GM18511 (cell line): Measurements from ENCODE around the gene ULK1.
"Not testable (repeated sequence)": the region's sequence is repeated elsewhere in the genome, so short reads cannot be mapped to it uniquely, and the experiment has no call there.

Experiments used
- ATAC-seq: cut with Tn5 transposase; IDR thresholded peaks from one replicate; pipeline ENCODE4 v1.9.1; 2021; ENCODE audit warnings: mild to moderate bottlenecking, moderate library complexity; ENCODE audit not compliant: unreplicated experiment

The ULK1 gene

DNA sequence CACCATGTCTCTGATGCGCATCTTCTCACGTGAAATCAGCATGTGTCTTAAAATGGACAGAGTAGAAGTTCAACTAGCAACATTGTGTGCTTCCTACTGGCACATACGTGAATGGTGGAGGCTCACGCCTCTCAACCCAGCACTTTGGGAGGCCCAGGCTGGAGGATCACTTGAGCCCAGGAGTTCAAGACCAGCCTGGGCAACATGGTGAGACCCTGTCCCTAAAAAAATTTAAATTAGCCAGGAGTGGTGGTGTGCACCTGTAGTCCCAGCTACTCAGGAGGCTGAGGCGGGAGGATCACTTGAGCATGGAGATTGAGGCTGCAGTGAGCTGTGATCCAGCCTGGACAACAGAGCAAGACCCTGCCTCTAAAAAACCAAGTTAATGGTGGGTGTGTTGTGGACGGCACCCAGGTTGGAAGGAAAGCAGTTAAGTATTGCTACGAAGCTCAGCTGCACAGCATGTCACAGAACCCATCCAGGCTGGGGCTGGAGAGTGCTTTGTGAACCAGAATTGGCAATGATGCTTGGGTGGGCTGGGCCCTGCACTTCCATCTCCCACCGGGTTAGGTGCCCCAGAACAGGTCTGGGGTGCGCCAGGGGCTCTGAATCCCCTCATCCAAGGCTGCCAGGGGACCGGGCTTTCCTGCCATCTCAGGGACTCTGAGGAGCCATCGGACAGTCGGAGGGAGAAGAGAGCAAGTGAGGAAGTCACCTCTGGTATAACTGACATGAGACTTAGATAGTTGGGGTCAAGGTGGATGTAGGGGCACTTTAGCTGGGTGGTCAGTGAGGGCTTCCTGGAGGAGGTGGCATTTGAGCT, 33.0 kb upstream of the ULK1 start:
- no peak for ATAC-seq

DNA sequence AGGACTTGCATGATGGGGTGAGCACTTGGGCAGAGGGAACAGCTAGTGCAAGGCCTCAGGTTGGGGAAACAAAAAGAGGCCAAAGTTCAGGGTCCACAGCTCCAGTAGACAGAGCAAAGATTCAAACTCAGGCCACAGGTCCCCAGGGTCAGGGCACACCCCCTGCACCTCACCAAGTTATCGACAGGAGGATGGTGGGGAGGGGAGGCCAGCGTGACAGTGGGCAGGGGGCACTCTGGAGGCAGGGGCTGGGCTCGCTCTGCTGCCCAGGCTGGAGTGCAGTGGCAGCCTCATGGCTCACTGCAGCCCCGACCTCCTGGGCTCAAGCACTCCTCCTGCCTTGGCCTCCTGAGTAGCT, 32.4 kb upstream of the ULK1 start:
- ATAC-seq: no peak

DNA sequence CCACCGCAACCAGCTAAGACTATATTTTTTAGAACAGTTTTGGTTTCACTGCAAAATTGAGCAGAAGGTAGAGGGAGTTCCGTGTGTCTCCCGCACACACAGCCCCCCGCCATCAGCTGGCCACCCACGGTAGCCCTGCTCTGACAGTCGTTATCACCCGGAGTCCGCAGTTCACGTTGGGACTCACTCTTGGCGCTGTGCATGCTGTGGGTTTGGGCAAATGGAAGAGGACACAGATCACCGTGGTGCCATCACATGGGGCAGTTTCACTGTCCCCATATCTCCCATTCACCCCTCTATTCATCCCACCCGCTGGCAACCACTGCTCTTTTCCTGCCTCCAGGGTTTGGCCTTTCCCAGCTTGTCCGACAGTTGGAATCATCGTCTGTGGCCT, 31.8 kb upstream of the ULK1 start:
- ATAC-seq: no peak

DNA sequence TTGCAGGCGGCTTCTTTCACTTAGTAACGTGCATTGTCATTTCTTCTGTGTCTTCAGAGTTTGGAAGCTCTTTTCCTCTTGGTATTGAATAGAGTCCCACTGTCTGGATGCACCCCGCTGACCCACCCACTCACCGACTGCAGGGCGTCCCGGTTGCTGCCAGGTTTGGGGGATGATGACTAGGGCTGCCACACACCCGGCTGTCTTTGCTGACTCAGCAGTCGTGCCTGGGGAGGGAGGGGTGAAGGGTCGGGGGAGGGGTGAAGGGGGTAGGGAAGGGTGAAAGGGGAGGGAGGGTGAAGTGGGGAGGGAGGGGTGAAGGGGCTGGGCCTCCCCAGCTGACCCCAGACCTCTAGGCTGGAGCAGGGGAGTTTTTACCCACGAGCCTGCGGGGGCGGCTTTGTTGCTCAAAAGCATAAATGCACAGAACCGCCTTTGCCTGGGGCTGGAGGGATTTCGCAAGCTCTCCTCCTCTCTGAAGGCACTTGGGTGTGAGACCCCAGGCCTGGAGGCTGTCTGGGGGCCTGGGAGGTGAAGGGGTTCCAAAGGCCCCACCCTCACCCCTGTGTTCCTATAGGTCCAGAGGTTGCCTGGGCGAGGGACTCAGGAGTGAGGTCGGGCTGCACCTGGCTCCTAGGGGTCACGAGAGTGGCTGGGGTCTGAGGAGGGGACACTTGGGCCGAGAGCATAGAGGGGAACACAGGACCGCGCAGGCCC, 31.3 kb upstream of the ULK1 start:
- ATAC-seq: no peak

DNA sequence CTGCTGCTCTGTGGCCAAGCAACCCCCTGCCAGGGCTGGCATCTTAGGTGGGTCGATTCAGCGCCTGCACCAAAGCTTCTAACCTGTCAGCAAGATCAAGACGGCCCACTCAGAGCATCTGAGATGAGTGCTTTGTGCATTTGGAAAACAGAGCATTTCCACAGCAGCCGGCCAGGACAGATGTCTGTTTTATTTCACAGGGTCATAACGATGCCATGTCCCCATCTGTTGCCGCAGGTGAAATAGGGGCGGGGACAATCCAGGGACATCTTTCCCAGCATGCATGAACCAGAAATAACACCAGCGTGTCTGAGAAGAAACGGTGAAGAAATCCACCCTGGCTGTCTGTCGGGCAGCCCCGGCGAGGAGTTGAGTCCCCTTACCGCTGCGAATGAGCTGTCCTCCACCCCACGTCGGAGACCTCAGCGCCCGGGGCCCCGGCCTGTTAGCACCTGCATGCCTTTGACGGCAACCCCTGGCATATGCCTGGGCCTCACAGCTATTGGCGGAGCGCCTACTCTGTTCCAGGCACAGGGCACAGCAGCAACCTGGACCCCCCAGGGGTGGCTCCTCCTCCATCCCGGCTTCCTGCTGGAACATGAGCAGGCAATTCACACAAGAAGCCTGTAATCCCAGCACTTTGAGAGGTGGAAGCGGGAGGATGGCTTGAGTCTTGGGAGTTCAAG, 30.6 kb upstream of the ULK1 start:
- no peak for ATAC-seq

DNA sequence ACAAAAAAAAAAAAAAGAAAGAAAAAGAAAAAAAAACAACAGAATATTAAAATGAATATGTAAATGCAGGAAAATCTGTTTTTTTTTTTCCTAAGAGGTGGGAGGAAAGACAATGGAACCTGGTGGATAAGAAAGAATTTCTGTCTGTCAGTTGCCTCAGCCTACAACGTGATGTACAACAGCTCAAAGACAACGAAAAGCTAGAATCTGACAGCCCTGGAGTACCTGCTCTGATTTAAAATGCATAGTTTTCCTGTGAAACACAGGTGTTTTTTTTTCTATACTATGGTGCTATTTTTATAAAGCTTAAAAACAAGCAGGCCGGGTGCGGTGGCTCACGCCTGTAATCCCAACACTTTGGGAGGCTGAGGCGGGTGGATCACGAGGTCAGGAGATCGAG, 30.0 kb upstream of the ULK1 start:
- no peak for ATAC-seq

DNA sequence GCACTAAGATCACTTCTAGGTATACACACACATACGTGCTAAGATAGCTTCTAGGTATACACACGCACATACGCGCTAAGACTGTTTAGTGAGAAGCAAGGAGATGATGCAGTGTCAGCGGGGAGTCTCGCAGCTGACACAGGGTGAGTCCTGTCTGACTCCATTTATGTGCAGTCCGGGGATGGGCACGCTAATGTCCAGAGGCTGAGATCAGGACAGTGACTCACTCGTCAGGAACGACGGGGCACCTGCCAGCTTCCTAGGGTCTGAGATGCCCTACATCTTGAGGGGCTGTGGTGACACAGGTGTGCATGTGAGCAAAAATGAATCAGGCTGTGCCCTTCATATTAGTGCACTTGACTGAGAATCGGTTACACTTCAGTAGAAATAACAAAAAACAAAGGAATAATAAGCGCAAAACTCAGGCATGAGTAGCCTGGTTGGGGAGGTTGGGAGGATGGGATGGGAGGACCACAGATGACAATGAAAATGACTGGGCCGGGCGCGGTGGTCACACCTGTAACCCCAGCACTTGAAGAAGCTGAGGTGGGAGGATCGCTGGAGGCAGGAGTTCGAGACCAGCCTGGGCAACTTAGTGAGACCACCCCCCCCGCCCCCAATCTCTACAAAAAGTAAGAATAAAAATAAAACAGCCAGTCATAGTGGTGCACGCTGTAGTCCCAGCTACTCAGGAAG, 29.1 kb upstream of the ULK1 start:
- no peak for ATAC-seq

DNA sequence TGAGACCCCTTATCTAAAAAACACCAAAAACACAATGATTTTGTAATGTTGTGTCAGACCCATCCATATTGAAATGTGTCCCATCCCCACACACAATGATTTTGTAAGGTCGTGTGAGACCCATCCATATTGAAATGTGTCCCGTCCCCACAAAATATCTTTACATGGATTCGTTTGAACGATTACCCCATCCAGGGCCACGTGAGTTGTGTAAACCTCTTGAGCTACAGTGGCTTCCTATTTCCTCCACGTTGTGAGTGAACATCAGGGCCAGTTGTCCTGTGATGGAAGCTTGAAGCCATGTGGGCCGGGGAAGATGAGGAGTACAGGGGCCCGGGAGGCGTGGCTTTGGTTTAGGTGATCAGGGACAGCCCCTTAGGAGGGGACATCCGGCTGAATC, 27.0 kb upstream of the ULK1 start:
- no peak for ATAC-seq

DNA sequence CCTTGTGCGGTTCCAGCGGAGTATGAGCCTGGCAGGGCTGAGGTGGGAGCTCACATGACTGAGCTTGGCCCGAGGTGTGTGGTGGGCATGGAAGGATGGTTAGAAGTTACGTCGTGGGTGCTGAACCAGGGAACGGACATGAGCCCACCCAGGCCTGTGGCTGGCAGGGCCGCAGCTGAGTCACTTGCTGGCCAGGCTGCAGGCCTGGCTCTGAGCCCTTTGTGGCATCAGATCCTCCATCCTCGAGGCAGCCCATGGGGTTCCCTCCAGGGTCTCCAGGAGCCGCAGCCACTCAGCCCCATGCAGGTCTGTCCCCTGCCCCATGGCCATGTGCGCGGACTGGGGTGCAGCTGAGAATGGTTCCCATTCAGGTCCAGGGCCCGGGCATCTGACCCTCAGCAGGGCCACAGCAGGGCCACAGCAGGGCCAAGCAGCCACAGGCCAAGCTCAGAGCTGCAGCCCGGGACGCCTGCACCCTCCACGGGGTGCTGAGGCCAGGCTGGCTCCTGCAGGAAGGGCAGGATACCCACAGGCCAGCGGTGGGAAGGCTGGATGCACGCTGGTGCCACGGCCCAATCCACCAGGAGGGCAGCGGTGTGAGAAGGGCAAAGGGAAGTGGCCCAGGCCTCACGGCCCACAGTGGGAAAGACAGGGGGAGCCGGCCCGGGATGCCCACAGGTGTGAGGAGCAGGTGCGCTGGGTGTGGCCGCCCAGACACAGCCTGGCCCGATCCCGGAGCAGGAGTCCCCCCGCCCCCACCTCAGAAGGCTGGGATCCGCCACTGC, 26.3 kb upstream of the ULK1 start:
- no peak for ATAC-seq

DNA sequence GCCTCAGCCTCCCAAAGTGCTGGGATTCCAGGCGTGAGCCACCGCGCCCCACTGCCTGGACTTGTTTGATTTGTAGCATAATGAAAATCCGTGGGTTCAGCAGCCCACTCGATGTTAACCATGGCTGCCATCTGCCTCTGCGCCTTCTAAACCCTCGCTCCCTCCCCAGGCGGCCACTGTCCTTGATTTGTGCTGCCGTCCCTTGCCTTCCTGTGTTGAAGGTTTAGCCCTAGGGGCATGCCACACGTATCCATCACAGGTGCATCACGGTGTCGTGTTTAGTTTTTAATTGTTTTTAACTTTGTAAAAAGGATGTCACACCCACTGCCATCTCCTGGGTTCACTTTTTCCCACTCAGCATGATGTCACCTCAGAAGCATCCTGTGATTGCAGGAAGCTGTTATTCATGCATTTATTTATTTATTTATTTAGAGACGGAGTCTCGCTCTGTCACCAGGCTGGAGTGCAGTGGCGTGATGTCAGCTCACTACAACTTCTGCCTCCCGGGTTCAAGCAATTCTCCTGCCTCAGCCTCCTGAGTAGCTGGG, 24.5 kb upstream of the ULK1 start:
- no peak for ATAC-seq

DNA sequence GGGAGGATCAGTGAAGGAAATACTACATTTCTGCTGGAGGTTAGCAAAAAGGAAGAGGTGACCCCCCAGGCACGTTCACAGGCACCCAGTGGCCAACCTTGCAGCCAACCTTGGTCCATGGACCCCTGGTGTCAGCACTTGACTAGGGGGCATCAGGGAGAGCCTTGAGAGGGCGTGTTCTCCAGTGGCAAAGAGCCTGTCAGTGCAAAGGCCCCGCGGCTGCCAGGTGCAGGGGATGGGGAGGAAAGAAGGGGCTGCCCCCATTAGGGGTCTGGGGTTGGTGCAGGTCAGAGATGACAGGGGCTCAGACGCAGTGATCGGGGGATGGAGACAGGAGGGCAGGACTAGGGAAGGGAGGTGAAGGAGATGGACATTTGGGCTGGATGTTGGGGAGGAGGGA, 22.7 kb upstream of the ULK1 start:
- ATAC-seq: no peak

DNA sequence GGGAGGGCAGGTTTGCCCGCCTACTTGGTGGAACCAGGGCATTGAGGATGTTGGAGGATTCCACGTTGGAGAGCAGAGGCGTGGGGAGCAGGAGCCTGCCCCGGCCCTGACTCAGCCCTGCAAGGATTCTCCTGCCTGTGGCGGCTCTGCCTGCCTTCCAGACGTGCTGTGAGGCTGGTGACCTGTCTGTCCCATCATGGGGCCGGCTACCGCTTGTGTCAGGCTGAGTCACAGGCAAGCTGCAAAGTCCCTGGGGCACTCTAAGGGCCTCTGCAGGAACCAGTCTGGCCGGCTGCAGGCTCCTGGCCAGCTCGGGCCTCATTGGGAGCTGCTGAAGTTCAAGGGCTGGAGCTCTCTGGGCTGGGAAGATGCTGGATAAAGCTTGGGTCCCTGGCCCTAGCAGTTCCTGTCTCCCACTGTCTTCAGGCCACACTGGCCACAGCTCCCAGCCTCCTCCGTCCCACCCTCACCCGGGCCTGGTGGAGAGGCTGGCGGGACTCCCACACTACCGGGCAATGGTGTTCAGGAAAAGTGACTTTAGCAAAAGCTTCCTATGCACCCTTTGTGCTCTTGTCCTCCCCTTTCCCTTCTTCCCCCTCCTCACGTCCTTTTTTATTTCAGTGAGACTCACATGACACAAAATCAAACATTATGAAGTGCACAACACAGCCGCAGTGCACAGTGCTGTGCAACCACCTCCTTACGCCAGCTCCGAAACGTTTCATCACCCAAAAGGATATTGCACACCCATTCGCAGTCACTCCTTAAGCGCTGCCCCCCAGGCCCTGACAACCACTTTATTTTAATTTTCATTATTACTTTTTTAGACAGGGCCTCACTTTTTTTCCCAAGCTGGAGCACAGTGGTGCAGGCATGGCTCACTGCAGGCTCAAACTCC, 22.0 kb upstream of the ULK1 start:
- no peak for ATAC-seq

DNA sequence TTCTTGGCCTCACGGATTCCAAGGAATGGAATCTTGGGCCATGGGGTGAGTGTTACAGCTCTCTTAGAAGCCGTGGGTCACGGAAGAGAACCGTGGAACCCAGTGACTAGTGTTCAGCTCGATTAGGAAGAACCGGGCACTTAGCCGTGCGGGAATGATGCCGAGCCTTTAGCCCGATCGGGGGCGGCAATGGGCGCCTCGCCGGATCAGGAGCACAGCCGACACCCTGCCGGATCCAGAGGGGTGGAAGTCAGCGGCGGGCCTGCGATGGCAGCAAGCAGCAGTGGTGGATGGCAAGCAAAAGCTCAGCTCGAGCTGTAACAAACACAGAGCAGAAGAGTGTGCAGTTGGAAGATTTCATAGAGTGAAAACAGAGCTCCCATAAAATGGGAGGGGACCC, 21.1 kb upstream of the ULK1 start:
- ATAC-seq: no peak

DNA sequence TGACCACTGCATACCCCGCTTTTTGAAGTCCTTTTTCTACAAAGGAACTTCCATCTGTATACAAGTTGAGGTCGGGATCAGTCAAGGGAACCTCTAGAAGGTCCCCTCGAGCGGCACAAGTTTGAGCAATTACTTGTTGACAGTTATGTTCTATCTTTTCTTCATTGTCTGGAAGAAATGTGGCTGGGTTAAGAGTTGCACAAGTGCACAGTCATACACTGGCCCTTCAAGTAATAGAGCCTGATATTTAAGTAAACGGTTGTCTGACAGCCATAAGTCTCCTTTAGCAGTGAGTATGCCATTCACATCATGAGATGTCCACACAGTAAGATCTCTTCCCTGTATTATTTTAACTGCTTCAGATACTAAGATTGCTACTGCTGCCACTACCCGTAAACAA, 19.4 kb upstream of the ULK1 start:
- ATAC-seq: not testable (repeated sequence)

DNA sequence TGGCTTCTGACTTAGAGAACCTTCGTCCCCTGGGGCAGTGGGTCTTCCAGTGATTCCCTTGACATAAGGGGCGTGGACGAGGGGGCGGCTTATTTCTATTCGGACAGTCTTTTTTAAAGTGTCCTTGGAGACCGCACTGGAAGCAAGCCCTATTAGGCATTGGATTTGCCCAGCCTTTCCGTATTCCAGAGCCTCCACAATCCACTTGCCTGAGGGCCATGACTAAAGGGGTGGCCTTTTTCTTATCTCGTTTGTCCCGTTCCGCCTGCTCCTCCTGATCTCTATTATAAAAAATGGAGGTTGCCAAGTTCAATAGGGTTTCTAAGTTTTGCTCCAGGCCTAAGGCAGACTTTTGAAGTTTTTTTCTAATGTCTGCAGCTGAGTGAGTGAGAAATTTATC, 17.2 kb upstream of the ULK1 start:
- ATAC-seq: not testable (repeated sequence)

DNA sequence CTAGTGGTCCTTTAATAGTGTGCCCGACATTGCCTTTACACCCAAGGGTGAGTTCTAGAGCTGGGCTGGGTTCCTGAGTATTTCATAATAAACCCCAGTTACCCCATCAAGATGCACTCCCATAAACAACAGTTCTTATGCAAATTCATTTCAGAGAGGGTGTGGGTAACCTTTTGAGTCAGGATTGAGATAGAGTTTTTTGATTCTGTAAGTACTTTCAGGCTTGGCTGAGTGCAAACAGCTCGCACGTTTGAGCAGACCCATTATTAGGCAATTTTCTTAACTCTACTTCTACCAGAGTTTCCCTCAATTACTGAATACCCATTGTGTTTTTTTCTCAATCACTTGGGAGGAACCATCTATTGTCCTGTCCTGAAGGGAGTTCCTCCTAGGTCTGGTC, 16.0 kb upstream of the ULK1 start:
- not testable (repeated sequence) for ATAC-seq

DNA sequence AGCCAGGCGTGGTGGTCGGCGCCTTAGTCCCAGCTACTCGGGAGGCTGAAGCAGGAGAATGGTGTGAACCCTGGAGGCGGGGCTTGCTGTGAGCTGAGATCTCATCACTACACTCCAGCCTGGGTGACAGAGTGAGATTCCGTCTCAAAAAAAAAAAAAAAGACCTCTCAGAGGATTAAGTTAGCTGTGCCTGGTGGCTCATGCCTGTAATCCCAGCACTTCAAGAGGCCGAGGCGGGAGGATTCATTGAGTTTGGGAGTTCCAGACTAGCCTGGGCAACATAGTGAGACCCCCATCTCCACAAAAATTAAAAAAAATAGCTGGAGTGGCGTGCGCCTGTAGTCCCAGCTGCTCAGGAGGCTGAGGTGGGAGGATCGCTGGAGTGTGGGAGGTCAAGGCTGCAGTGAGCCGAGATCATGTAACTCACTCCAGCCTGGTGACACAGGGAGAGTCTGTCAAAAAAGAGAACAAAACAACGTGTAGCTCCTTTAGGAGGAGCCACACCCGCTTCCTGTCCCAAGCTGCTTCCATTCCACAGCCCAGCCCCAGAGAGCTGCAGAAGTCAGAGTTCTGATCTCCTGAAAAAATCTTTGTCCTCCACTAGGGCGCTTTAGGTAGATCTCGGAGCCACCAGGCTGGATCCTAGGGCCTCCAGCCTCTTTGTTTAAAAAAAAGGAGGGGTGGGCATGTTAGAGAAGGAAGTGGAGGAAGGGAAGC, 11.5 kb upstream of the ULK1 start:
- ATAC-seq: no peak

DNA sequence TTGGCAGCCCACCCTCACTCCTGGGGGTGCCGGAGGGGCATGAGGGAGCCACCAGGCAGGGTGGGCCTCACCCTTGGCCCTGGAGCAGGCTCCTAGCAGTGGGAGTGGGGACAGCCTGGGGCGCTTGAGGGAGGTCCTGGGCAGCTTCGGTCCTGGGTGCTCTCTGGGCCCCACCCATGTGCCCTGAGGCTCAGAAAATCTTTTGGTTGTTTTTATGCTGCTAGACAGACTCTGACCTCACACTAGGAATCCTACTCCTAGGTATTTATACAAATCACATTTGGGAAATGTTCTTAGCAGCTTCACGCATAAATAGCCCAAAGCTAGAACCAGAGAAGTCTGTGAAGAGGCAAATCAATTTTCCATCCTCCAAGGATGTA, 10.9 kb upstream of the ULK1 start:
- ATAC-seq: no peak

DNA sequence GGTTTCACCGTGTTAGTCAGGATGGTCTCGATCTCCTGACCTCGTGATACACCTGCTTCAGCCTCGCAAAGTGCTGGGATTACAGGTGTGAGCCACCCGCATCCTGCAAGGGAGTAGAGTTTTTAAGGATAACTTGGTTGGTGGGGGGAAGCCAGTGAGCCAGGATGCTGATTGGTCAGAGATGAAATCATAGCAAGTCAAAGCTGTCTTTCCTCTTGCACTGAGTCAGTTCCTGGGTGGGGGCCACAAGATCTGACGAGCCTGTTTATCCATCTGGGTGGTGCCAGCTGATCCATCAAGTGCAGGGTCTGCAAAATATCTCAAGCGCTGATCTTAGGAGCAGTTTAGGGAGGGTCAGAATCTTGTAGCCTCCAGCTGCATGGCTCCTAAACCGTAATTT, 9.3 kb upstream of the ULK1 start:
- ATAC-seq: not testable (repeated sequence)
